ENCODE data around the gene TMEM253. TPM values are rescaled to one million over a fixed set of nuclear protein-coding genes. Genes with fewer than 3 reads are reported as not detected.

Gene TMEM253
- total RNA-seq, 1 experiment from 2014 or later, result not detected

DNA sequence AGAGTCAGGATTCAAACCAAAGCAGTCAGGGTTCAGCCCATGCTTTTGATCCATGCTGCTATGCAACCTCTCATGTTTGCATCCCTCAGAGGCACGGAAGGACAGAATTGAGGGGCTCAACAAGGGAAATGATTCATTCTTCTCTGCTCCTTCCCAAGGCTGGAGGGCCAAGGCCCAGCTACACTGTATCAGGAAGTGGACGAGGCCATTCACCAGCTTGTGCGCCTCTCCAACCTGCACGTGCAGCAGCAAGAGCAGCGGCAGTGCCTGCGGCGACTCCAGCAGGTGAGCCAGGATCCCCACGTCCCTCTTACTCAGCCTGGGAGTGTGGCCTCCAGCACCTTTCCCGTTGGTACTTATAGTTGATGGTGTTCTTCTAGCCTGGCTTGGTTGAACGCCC lies 22.1 kb upstream of the TMEM253 start:
- Histone ChIP-seq H3K79me2 (ENCODE audit: low read length) (no peaks in the 10 kb centered on the region), H3K4me3 (ENCODE audit: low read length) (no peak overlapping the region), H4K20me1 (ENCODE audit: low read length) (no peaks in the 10 kb centered on the region), H3K9ac (ENCODE audit: low read length) (no peak overlapping the region), H3K9me3 (ENCODE audit: low read length) (no peaks in the 10 kb centered on the region), H3K9me2 (replicated peaks; ENCODE audit: low read length) (no peaks in the 10 kb centered on the region), H2AFZ (ENCODE audit: low read length) (no peak overlapping the region), H3K36me3 (ENCODE audit: low read depth, low read length) (no peaks in the 10 kb centered on the region), H3F3A (ENCODE audit: low read length, unreplicated experiment) (no peaks in the 10 kb centered on the region), H3K4me1 (ENCODE audit: insufficient read depth, low read length) (no peaks in the 10 kb centered on the region), H3K27me3 (ENCODE audit: low read length) (peaks cover 7% of the 10 kb centered on the region; the same call in 1 of the 2 replicates), H3K27ac (ENCODE audit: low read length) (no peak overlapping the region), H3K4me2 (ENCODE audit: low read length) (no peak overlapping the region)
- TF ChIP-seq EZH2 (IDR thresholded peaks at IDR 0.05; ENCODE audit: low read length, unreplicated experiment), result no peak
- TF ChIP-seq, protein P1, sequence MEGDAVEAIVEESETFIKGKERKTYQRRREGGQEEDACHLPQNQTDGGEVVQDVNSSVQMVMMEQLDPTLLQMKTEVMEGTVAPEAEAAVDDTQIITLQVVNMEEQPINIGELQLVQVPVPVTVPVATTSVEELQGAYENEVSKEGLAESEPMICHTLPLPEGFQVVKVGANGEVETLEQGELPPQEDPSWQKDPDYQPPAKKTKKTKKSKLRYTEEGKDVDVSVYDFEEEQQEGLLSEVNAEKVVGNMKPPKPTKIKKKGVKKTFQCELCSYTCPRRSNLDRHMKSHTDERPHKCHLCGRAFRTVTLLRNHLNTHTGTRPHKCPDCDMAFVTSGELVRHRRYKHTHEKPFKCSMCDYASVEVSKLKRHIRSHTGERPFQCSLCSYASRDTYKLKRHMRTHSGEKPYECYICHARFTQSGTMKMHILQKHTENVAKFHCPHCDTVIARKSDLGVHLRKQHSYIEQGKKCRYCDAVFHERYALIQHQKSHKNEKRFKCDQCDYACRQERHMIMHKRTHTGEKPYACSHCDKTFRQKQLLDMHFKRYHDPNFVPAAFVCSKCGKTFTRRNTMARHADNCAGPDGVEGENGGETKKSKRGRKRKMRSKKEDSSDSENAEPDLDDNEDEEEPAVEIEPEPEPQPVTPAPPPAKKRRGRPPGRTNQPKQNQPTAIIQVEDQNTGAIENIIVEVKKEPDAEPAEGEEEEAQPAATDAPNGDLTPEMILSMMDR (conservative IDR thresholded peaks at IDR 0.05; ENCODE audit: low read depth, low read length), result no peak
- no peak for TF ChIP-seq EZH2phosphoT487 (IDR thresholded peaks at IDR 0.05; ENCODE audit: borderline replicate concordance, low read length)
- DNase-seq (no peak), ATAC-seq (no peak)
- no TSS peak for BruUV-seq (replicated peaks)
- ChIA-PET CTCF (no interaction called here), POLR2A (ENCODE audit: unreplicated experiment) (no interaction called here)
- intact Hi-C loops (cut with micrococcal nuclease), result no loop called here

DNA sequence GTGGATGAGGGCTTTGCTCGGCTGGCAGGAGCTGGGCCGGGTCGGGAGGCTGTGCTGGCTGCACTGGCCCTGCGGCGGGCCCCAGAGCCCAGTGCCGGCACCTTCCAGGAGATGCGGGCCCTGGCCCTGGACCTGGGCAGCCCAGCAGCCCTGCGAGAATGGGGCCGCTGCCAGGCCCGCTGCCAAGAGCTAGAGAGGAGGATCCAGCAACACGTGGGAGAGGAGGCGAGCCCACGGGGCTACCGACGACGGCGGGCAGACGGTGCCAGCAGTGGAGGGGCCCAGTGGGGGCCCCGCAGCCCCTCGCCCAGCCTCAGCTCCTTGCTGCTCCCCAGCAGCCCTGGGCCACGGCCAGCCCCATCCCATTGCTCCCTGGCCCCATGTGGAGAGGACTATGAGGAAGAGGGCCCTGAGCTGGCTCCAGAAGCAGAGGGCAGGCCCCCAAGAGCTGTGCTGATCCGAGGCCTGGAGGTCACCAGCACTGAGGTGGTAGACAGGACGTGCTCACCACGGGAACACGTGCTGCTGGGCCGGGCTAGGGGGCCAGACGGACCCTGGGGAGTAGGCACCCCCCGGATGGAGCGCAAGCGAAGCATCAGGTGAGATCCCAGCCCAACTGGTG lies 19.2 kb upstream of the TMEM253 start:
- Histone ChIP-seq H3K4me1 (ENCODE audit: insufficient read depth, low read length) (no peaks in the 10 kb centered on the region), H2AFZ (ENCODE audit: low read length) (no peak overlapping the region), H3K4me3 (ENCODE audit: low read length) (no peak overlapping the region), H3K4me2 (ENCODE audit: low read length) (no peak overlapping the region), H3K9ac (ENCODE audit: low read length) (no peak overlapping the region), H3K9me2 (replicated peaks; ENCODE audit: low read length) (no peaks in the 10 kb centered on the region), H3K79me2 (ENCODE audit: low read length) (no peaks in the 10 kb centered on the region), H3K27me3 (ENCODE audit: low read length) (peaks cover 7% of the 10 kb centered on the region; the same call in 1 of the 2 replicates), H4K20me1 (ENCODE audit: low read length) (no peaks in the 10 kb centered on the region), H3K36me3 (ENCODE audit: low read depth, low read length) (no peaks in the 10 kb centered on the region), H3K27ac (ENCODE audit: low read length) (no peak overlapping the region), H3F3A (ENCODE audit: low read length, unreplicated experiment) (no peaks in the 10 kb centered on the region), H3K9me3 (ENCODE audit: low read length) (no peaks in the 10 kb centered on the region)
- DNase-seq (no peak), ATAC-seq (no peak)
- intact Hi-C loops (cut with micrococcal nuclease), result no loop called here
- ChIA-PET CTCF (no interaction called here), POLR2A (ENCODE audit: unreplicated experiment) (no interaction called here)
- TF ChIP-seq EZH2 (IDR thresholded peaks at IDR 0.05; ENCODE audit: low read length, unreplicated experiment), result no peak
- no peak for TF ChIP-seq EZH2phosphoT487 (IDR thresholded peaks at IDR 0.05; ENCODE audit: borderline replicate concordance, low read length)
- TF ChIP-seq, protein P1 (conservative IDR thresholded peaks at IDR 0.05; ENCODE audit: low read depth, low read length), result no peak
- BruUV-seq (replicated peaks), result no TSS peak

DNA sequence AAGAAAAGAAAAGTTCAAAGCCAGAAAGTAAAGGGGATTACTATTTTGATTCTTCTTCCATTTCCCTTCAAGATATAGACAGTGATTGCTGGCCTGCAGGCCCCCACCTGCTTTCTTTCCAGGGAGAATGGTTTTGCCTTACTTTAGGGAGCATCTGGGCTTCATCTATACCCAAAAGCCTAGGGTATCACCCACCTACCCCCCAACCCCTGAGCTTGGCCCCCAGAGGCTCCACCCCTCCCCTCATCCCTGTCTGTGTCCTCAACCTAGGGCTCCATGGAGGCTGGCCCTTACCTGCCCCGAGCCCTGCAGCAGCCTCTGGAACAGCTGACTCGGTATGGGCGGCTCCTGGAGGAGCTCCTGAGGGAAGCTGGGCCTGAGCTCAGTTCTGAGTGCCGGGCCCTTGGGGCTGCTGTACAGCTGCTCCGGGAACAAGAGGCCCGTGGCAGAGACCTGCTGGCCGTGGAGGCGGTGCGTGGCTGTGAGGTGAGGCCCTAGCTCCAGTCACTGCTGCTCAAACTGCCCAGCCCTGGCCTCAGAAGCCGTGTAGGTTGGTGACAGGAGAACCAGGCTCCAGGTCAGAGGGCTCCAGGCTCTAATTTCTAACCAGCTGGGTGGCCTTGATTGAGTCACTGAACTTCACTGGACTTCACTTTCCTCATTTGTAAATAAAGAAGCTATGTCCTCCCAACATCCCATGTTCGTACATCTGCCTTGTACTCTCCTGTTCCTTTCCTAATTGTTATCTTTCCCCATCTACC lies 17.1 kb upstream of the TMEM253 start:
- H3F3A ChIP-seq (ENCODE audit: low read length, unreplicated experiment), result no peaks in the 10 kb centered on the region
- no peaks in the 10 kb centered on the region for H3K9me2 ChIP-seq (replicated peaks; ENCODE audit: low read length)
- no peak for TF ChIP-seq EZH2 (IDR thresholded peaks at IDR 0.05; ENCODE audit: low read length, unreplicated experiment)
- TF ChIP-seq, protein P1 (conservative IDR thresholded peaks at IDR 0.05; ENCODE audit: low read depth, low read length), result no peak
- no peak for TF ChIP-seq EZH2phosphoT487 (IDR thresholded peaks at IDR 0.05; ENCODE audit: borderline replicate concordance, low read length)
- no peaks in the 10 kb centered on the region for H3K79me2 ChIP-seq (ENCODE audit: low read length)
- H3K9me3 ChIP-seq (ENCODE audit: low read length), result no peaks in the 10 kb centered on the region
- no peak overlapping the region for H3K4me2 ChIP-seq (ENCODE audit: low read length)
- CTCF ChIA-PET, result no interaction called here
- H3K27ac ChIP-seq (ENCODE audit: low read length), result no peak overlapping the region
- POLR2A ChIA-PET (ENCODE audit: unreplicated experiment), result no interaction called here
- intact Hi-C loops (cut with micrococcal nuclease), result no loop called here
- no peaks in the 10 kb centered on the region for H3K36me3 ChIP-seq (ENCODE audit: low read depth, low read length)
- no peak overlapping the region for H3K9ac ChIP-seq (ENCODE audit: low read length)
- no peak overlapping the region for H2AFZ ChIP-seq (ENCODE audit: low read length)
- H3K4me3 ChIP-seq (ENCODE audit: low read length), result no peak overlapping the region
- no TSS peak for BruUV-seq (replicated peaks)
- DNase-seq (no peak), ATAC-seq (no peak)
- no peaks in the 10 kb centered on the region for H4K20me1 ChIP-seq (ENCODE audit: low read length)
- no peaks in the 10 kb centered on the region for H3K4me1 ChIP-seq (ENCODE audit: insufficient read depth, low read length)
- H3K27me3 ChIP-seq (ENCODE audit: low read length), result peaks cover 7% of the 10 kb centered on the region; the same call in 1 of the 2 replicates

Measured in PC-3 (cell line).